Hepatocyte (in vitro differentiated cells): ENCODE results near the gene KBTBD8. TPM values are rescaled to one million over a fixed set of nuclear protein-coding genes. Genes with fewer than 3 reads are reported as not detected.

ENCODE experiments used
- DNase-seq: peaks from one replicate; pipeline ENCODE4 v3.0.0-alpha.2; 2016; ENCODE audit warnings: low spot score
- H2AFZ ChIP-seq: fragments of 200-600 bp; sonication (generic); 2 replicates; pipeline ENCODE4 v1.6.0; 2016; ENCODE audit warnings: antibody characterized with exemption, mild to moderate bottlenecking
- H3K27ac ChIP-seq: fragments of 200-600 bp; sonication (generic); 2 replicates; pipeline ENCODE4 v1.5.1; 2016; ENCODE audit warnings: mild to moderate bottlenecking
- H3K27me3 ChIP-seq: fragments of 200-600 bp; sonication (generic); 2 replicates; pipeline ENCODE4 v1.6.1; 2016
- H3K36me3 ChIP-seq: fragments of 200-600 bp; sonication (generic); replicated peaks from 2 replicates; pipeline ENCODE4 v1.5.1; 2016; ENCODE audit warnings: low read depth; ENCODE audit not compliant: insufficient read depth
- H3K4me1 ChIP-seq: fragments of 200-600 bp; sonication (generic); 2 replicates; pipeline ENCODE4 v1.5.1; 2016; ENCODE audit warnings: mild to moderate bottlenecking, moderate library complexity; ENCODE audit not compliant: insufficient read depth
- H3K4me2 ChIP-seq: fragments of 200-600 bp; sonication (generic); 2 replicates; pipeline ENCODE4 v1.6.0; 2016
- H3K4me3 ChIP-seq: fragments of 200-600 bp; sonication (generic); 2 replicates; pipeline ENCODE4 v1.5.1; 2016; ENCODE audit warnings: mild to moderate bottlenecking
- H3K79me2 ChIP-seq: fragments of 200-600 bp; sonication (generic); 2 replicates; pipeline ENCODE4 v1.6.0; 2017; ENCODE audit warnings: mild to moderate bottlenecking
- H3K9me2 ChIP-seq: fragments of 200-600 bp; sonication (generic); replicated peaks from 2 replicates; pipeline ENCODE4 v1.6.0; 2017; ENCODE audit warnings: mild to moderate bottlenecking; ENCODE audit not compliant: insufficient read depth
- H3K9me3 ChIP-seq: fragments of 200-600 bp; sonication (generic); 2 replicates; pipeline ENCODE4 v1.5.1; 2016; ENCODE audit warnings: low read depth, mild to moderate bottlenecking
- H4K20me1 ChIP-seq: fragments of 200-600 bp; sonication (generic); 2 replicates; pipeline ENCODE4 v1.6.0; 2016; ENCODE audit warnings: mild to moderate bottlenecking; ENCODE audit not compliant: insufficient read depth, poor library complexity, severe bottlenecking
- CTCF ChIP-seq: fragments of 200-600 bp; sonication (generic); IDR thresholded peaks from 2 replicates; pipeline ENCODE4 v1.5.1; 2016; ENCODE audit warnings: antibody characterized with exemption, mild to moderate bottlenecking; ENCODE audit not compliant: poor library complexity
- EZH2 ChIP-seq: fragments of 200-600 bp; sonication (generic); IDR thresholded peaks from 2 replicates; pipeline ENCODE4 v1.6.1; 2016; ENCODE audit warnings: antibody characterized with exemption, mild to moderate bottlenecking, borderline replicate concordance
- EZH2phosphoT487 ChIP-seq: fragments of 200-600 bp; sonication (generic); IDR thresholded peaks from one replicate; pipeline ENCODE4 v1.6.1; 2018; ENCODE audit warnings: antibody characterized with exemption, mild to moderate bottlenecking, low read depth, moderate library complexity; ENCODE audit not compliant: unreplicated experiment, severe bottlenecking
- WGBS: methylation state at CpG from one replicate; pipeline ENCODE4 v1.1.6; 2016; ENCODE audit warnings: low lambda C conversion rate; ENCODE audit errors: missing lambda C conversion rate; 5-methylcytosine and 5-hydroxymethylcytosine counted together
- polyA plus RNA-seq: library from polyadenylated mRNA; unstranded; fragments of >200 nt; fragmentation: Nextera tagmentation; extraction: Ambion mirVana; gene quantifications from 2 replicates; pipeline ENCODE4 v1.2.1, GENCODE V29; 2016
- total RNA-seq: library from RNA; depleted of rRNA; stranded (reverse); fragments of >200 nt; gene quantifications from 2 replicates; pipeline ENCODE4 v1.2.3, GENCODE V29; 2014

Gene KBTBD8
- total and polyA plus RNA-seq, 2 experiments from 2014 or later = 3.9 to 14.2 TPM

GRCh38 chr3:67008388-67008787 lies 10.3 kb downstream of the KBTBD8 start:
- no peaks in the 10 kb centered on the region for H3K36me3 ChIP-seq
- H3K9me2 ChIP-seq = no peaks in the 10 kb centered on the region
- peaks cover 3% of the 10 kb centered on the region for H3K79me2 ChIP-seq
- H3K4me1 ChIP-seq = no peaks in the 10 kb centered on the region
- H3K27ac ChIP-seq = no peak overlapping the region
- no peaks in the 10 kb centered on the region for H3K9me3 ChIP-seq
- H3K4me2 ChIP-seq = no peak overlapping the region
- no peak overlapping the region for H3K4me3 ChIP-seq
- DNase-seq = no peak
- no peak overlapping the region for H2AFZ ChIP-seq
- 94% methylated on average over 2 of the region's 2 CpGs for WGBS
- TF ChIP-seq EZH2phosphoT487 (no peak), CTCF (no peak), EZH2 (no peak)
- H4K20me1 ChIP-seq = no peaks in the 10 kb centered on the region
- no peaks in the 10 kb centered on the region for H3K27me3 ChIP-seq

- H3K36me3 ChIP-seq = no peaks in the 10 kb centered on the region
- 57% methylated on average over 3 of the region's 3 CpGs for WGBS
- no peak for TF ChIP-seq EZH2
- no peak for TF ChIP-seq EZH2phosphoT487
- TF ChIP-seq CTCF = no peak
- peaks cover 3% of the 10 kb centered on the region for H3K79me2 ChIP-seq
- H3K9me3 ChIP-seq = no peaks in the 10 kb centered on the region
- H3K4me1 ChIP-seq = no peaks in the 10 kb centered on the region
- no peaks in the 10 kb centered on the region for H4K20me1 ChIP-seq
- no peaks in the 10 kb centered on the region for H3K9me2 ChIP-seq
- no peak overlapping the region for H3K4me2 ChIP-seq
- H3K4me3 ChIP-seq = no peak overlapping the region
- no peaks in the 10 kb centered on the region for H3K27me3 ChIP-seq
- DNase-seq = no peak
- no peak overlapping the region for H3K27ac ChIP-seq
- no peak overlapping the region for H2AFZ ChIP-seq
These were observed 11.6 kb downstream of the KBTBD8 start for GRCh38 chr3:67009716-67010115.

- H3K4me2 ChIP-seq = no peak overlapping the region
- 83% methylated on average over 6 of the region's 6 CpGs for WGBS
- H2AFZ ChIP-seq = no peak overlapping the region
- H3K36me3 ChIP-seq = no peaks in the 10 kb centered on the region
- TF ChIP-seq CTCF (no peak), EZH2 (no peak), EZH2phosphoT487 (no peak)
- H3K79me2 ChIP-seq = no peaks in the 10 kb centered on the region
- no peak overlapping the region for H3K27ac ChIP-seq
- DNase-seq = no peak
- H4K20me1 ChIP-seq = no peaks in the 10 kb centered on the region
- H3K9me2 ChIP-seq = no peaks in the 10 kb centered on the region
- H3K4me1 ChIP-seq = no peaks in the 10 kb centered on the region
- no peaks in the 10 kb centered on the region for H3K27me3 ChIP-seq
- H3K4me3 ChIP-seq = no peak overlapping the region
- no peaks in the 10 kb centered on the region for H3K9me3 ChIP-seq
These were observed 13.5 kb downstream of the KBTBD8 start for GRCh38 chr3:67011414-67012131.
